Loucy (cell line): ENCODE data around the gene PPFIBP1.

Experiments
- EZH2phosphoT487 ChIP-seq: fragments of 200-600 bp; IDR thresholded peaks from 2 replicates; pipeline ENCODE4 v1.6.1; 2018; ENCODE audit warnings: antibody characterized with exemption, mild to moderate bottlenecking, moderate library complexity, borderline replicate concordance
- TF ChIP-seq, protein P1 (sequence below): fragments of 200-600 bp; sonication (generic); conservative IDR thresholded peaks from 2 replicates; pipeline ENCODE4 v1.5.1; 2014; ENCODE audit warnings: mild to moderate bottlenecking, antibody characterized with exemption, low read length

- TF ChIP-seq, protein P1, sequence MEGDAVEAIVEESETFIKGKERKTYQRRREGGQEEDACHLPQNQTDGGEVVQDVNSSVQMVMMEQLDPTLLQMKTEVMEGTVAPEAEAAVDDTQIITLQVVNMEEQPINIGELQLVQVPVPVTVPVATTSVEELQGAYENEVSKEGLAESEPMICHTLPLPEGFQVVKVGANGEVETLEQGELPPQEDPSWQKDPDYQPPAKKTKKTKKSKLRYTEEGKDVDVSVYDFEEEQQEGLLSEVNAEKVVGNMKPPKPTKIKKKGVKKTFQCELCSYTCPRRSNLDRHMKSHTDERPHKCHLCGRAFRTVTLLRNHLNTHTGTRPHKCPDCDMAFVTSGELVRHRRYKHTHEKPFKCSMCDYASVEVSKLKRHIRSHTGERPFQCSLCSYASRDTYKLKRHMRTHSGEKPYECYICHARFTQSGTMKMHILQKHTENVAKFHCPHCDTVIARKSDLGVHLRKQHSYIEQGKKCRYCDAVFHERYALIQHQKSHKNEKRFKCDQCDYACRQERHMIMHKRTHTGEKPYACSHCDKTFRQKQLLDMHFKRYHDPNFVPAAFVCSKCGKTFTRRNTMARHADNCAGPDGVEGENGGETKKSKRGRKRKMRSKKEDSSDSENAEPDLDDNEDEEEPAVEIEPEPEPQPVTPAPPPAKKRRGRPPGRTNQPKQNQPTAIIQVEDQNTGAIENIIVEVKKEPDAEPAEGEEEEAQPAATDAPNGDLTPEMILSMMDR, result no peak
- TF ChIP-seq EZH2phosphoT487, result no peak
Measured at GRCh38 chr12:27673101-27673718, 149.2 kb downstream of the PPFIBP1 start.
